ENCODE results near the gene SLAMF6.
"Not testable (repeated sequence)": the region's sequence is repeated elsewhere in the genome, so short reads cannot be mapped to it uniquely, and the experiment has no call there.

SLAMF6 gene

GRCh38 chr1:160520582-160520981, 2.5 kb downstream of the SLAMF6 start:
- TF ChIP-seq EZH2 (optimal IDR thresholded peaks at IDR 0.05; ENCODE audit: low read depth, low read length) (no peak), CTCF (IDR thresholded peaks at IDR 0.05; ENCODE audit: low read length) (no peak), EZH2phosphoT487 (IDR thresholded peaks at IDR 0.05; ENCODE audit: low read length) (no peak)
- H2AFZ ChIP-seq (ENCODE audit: low read length), result peak overlapping the region; percentile 29
- H3K4me1 ChIP-seq (ENCODE audit: low read length), result peaks cover 33% of the 10 kb centered on the region
- H3K36me3 ChIP-seq (replicated peaks; ENCODE audit: insufficient read depth, low read length), result no peaks in the 10 kb centered on the region
- peak overlapping the region; percentile 4; the same call in 1 of the 2 replicates for H3K9ac ChIP-seq (ENCODE audit: low read length)
- no peaks in the 10 kb centered on the region for H3K9me3 ChIP-seq (replicated peaks; ENCODE audit: insufficient read depth, low read length)
- peak overlapping the region; percentile 24 for H3K4me3 ChIP-seq (ENCODE audit: low read length)
- 0 out of 2 replicates have a peak, but pooled peaks cover 7% of the 10 kb centered on the region for H3K79me2 ChIP-seq (ENCODE audit: low read length)
- H3K27ac ChIP-seq (ENCODE audit: low read length), result peak overlapping the region; percentile 49; the same call in 1 of the 2 replicates
- H3F3A ChIP-seq (ENCODE audit: insufficient read depth, low read length), result peaks cover 26% of the 10 kb centered on the region
- H3K4me2 ChIP-seq (ENCODE audit: low read depth, low read length), result peak overlapping the region; percentile 68
- H3K27me3 ChIP-seq (replicated peaks; ENCODE audit: insufficient read depth, low read length), result no peaks in the 10 kb centered on the region
- no peaks in the 10 kb centered on the region for H4K20me1 ChIP-seq (ENCODE audit: insufficient read depth, low read length)
- DNase-seq, result no peak
- H3K9me2 ChIP-seq (replicated peaks; ENCODE audit: insufficient read depth, low read length), result no peaks in the 10 kb centered on the region

GRCh38 chr1:160519642-160520435, 3.2 kb downstream of the SLAMF6 start:
- Histone ChIP-seq H3K9me3 (replicated peaks; ENCODE audit: insufficient read depth, low read length) (no peaks in the 10 kb centered on the region), H2AFZ (ENCODE audit: low read length) (peak overlapping the region; percentile 29), H3K4me3 (ENCODE audit: low read length) (peak overlapping the region; percentile 24), H3K27ac (ENCODE audit: low read length) (peak overlapping the region; percentile 49; the same call in 1 of the 2 replicates), H3K9me2 (replicated peaks; ENCODE audit: insufficient read depth, low read length) (no peaks in the 10 kb centered on the region), H3K4me1 (ENCODE audit: low read length) (peaks cover 33% of the 10 kb centered on the region), H3F3A (ENCODE audit: insufficient read depth, low read length) (peaks cover 26% of the 10 kb centered on the region), H3K9ac (ENCODE audit: low read length) (peak overlapping the region; percentile 3; the same call in 1 of the 2 replicates), H3K36me3 (replicated peaks; ENCODE audit: insufficient read depth, low read length) (no peaks in the 10 kb centered on the region), H3K4me2 (ENCODE audit: low read depth, low read length) (peak overlapping the region; percentile 68), H3K79me2 (ENCODE audit: low read length) (0 out of 2 replicates have a peak, but pooled peaks cover 7% of the 10 kb centered on the region), H4K20me1 (ENCODE audit: insufficient read depth, low read length) (no peaks in the 10 kb centered on the region), H3K27me3 (replicated peaks; ENCODE audit: insufficient read depth, low read length) (no peaks in the 10 kb centered on the region)
- TF ChIP-seq EZH2phosphoT487 (IDR thresholded peaks at IDR 0.05; ENCODE audit: low read length) (no peak), EZH2 (optimal IDR thresholded peaks at IDR 0.05; ENCODE audit: low read depth, low read length) (no peak), CTCF (IDR thresholded peaks at IDR 0.05; ENCODE audit: low read length) (peak; percentile 54)
- peak; percentile 56 for DNase-seq

GRCh38 chr1:160517519-160517918, 5.5 kb downstream of the SLAMF6 start:
- not testable (repeated sequence) for H3K36me3 ChIP-seq (replicated peaks; ENCODE audit: insufficient read depth, low read length); H3K4me2 ChIP-seq (ENCODE audit: low read depth, low read length)
- 0 out of 2 replicates have a peak, but pooled peaks cover 10% of the 10 kb centered on the region for H3K79me2 ChIP-seq (ENCODE audit: low read length)

GRCh38 chr1:160515908-160516307, 7.1 kb downstream of the SLAMF6 start:
- not testable (repeated sequence) for H3K4me3 ChIP-seq (ENCODE audit: low read length); DNase-seq; H4K20me1 ChIP-seq (ENCODE audit: insufficient read depth, low read length); H3K9ac ChIP-seq (ENCODE audit: low read length); H3K9me2 ChIP-seq (replicated peaks; ENCODE audit: insufficient read depth, low read length); H3K79me2 ChIP-seq (ENCODE audit: low read length); H3K27me3 ChIP-seq (replicated peaks; ENCODE audit: insufficient read depth, low read length); H2AFZ ChIP-seq (ENCODE audit: low read length); H3K9me3 ChIP-seq (replicated peaks; ENCODE audit: insufficient read depth, low read length); H3K36me3 ChIP-seq (replicated peaks; ENCODE audit: insufficient read depth, low read length); H3K4me2 ChIP-seq (ENCODE audit: low read depth, low read length); H3K27ac ChIP-seq (ENCODE audit: low read length)
- Histone ChIP-seq H3K4me1 (ENCODE audit: low read length) (peaks cover 19% of the 10 kb centered on the region), H3F3A (ENCODE audit: insufficient read depth, low read length) (peaks cover 12% of the 10 kb centered on the region)

More at GRCh38 chr1:160517519-160517918, 5.5 kb downstream of the SLAMF6 start:
- Histone ChIP-seq H3F3A (ENCODE audit: insufficient read depth, low read length) (peaks cover 22% of the 10 kb centered on the region), H3K4me1 (ENCODE audit: low read length) (peaks cover 33% of the 10 kb centered on the region)
- H4K20me1 ChIP-seq (ENCODE audit: insufficient read depth, low read length); H2AFZ ChIP-seq (ENCODE audit: low read length); H3K9me3 ChIP-seq (replicated peaks; ENCODE audit: insufficient read depth, low read length); H3K27me3 ChIP-seq (replicated peaks; ENCODE audit: insufficient read depth, low read length); H3K9ac ChIP-seq (ENCODE audit: low read length); H3K9me2 ChIP-seq (replicated peaks; ENCODE audit: insufficient read depth, low read length); H3K4me3 ChIP-seq (ENCODE audit: low read length); H3K27ac ChIP-seq (ENCODE audit: low read length); DNase-seq: not testable (repeated sequence)
